ENCODE results near the gene CANT1.

Gene CANT1

DNA sequence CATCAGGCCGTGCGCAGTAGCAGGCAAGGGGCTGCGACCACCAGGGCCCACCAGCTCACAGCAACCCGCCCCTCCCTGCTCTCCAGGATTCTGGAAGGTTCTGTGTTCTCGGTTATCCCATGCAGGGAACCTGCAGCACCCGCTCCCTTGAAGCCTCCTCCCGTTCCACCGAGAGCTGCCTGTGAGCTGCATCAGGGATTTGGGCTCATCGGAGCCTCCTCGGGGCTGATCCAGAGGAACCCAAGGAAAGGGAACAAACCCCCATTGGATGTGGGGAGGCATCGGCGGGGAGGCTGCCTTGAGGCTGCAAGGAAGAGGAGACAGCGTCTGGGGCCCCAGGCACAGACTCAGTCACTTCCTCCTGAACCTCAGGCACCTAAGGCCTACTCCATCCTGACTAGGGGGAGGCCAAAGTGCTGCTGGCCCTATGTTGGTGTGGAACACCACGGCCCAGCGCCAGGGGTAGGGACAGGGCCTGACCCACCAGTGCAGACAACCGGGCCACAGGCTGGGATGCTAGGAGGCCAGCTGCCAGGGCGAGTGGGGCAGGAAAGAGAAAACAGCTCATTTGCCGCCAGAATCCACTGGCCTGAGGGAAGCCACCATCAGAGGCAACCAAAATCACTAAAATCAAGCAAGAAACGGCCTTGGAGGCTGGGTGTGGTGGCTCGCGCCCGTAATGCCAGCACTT lies 15.4 kb downstream of the CANT1 start:
- no peak for DNase-seq (ENCODE audit: low read depth)
- TF ChIP-seq, protein P1, sequence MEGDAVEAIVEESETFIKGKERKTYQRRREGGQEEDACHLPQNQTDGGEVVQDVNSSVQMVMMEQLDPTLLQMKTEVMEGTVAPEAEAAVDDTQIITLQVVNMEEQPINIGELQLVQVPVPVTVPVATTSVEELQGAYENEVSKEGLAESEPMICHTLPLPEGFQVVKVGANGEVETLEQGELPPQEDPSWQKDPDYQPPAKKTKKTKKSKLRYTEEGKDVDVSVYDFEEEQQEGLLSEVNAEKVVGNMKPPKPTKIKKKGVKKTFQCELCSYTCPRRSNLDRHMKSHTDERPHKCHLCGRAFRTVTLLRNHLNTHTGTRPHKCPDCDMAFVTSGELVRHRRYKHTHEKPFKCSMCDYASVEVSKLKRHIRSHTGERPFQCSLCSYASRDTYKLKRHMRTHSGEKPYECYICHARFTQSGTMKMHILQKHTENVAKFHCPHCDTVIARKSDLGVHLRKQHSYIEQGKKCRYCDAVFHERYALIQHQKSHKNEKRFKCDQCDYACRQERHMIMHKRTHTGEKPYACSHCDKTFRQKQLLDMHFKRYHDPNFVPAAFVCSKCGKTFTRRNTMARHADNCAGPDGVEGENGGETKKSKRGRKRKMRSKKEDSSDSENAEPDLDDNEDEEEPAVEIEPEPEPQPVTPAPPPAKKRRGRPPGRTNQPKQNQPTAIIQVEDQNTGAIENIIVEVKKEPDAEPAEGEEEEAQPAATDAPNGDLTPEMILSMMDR (IDR thresholded peaks at IDR 0.05; ENCODE audit: low read depth, low read length) = no peak
- TF ChIP-seq, protein P2, sequence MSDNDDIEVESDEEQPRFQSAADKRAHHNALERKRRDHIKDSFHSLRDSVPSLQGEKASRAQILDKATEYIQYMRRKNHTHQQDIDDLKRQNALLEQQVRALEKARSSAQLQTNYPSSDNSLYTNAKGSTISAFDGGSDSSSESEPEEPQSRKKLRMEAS (IDR thresholded peaks at IDR 0.05; ENCODE audit: low read depth, low read length) = no peak
- no peak for TF ChIP-seq POLR2A (IDR thresholded peaks at IDR 0.05; ENCODE audit: extremely low read depth, insufficient read length)
- no peak for TF ChIP-seq MYC (IDR thresholded peaks at IDR 0.05; ENCODE audit: low read depth, low read length)
- no peak overlapping the region for H3K4me3 ChIP-seq (ENCODE audit: low read depth, low read length)

DNA sequence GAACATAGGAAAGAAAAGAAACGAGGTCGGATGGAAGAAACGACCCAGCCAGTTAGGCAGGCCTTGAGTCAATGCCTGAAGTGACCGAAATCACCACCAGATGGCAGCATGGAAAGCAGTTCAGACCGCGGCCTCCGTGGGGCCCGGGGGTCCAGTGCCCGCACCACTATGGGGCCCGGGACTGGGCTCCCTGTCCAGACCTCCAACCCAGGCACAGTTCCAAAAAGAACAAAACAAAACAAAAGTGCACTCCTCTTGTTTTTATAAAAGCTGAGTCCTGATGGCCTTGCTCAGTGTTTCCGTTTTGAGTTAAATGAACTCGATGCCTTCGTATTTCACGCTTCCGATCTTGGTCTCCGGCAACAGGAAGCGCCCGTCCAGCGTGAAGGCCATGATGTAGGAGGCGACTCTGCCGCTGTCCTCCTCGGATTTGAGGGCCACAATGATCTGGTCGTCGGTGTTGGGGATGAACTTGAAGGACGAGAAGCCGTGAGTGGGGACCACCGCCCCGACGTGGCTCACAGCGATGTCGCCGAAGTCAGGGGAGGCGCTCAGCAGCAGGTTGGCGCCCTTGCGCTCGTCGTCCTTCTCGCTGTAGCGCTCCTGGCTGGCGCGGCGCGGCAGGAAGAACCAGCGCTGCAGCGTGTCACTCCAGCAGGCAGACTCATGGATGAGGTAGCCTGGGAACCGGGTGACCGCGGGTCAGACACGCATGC lies 16.2 kb downstream of the CANT1 start:
- peak; percentile 43 for DNase-seq (ENCODE audit: low read depth)
- H3K4me3 ChIP-seq (ENCODE audit: low read depth, low read length) = no peak overlapping the region
- TF ChIP-seq, protein P1 (IDR thresholded peaks at IDR 0.05; ENCODE audit: low read depth, low read length) = peak; percentile 70
- TF ChIP-seq, protein P2 (IDR thresholded peaks at IDR 0.05; ENCODE audit: low read depth, low read length) = no peak

DNA sequence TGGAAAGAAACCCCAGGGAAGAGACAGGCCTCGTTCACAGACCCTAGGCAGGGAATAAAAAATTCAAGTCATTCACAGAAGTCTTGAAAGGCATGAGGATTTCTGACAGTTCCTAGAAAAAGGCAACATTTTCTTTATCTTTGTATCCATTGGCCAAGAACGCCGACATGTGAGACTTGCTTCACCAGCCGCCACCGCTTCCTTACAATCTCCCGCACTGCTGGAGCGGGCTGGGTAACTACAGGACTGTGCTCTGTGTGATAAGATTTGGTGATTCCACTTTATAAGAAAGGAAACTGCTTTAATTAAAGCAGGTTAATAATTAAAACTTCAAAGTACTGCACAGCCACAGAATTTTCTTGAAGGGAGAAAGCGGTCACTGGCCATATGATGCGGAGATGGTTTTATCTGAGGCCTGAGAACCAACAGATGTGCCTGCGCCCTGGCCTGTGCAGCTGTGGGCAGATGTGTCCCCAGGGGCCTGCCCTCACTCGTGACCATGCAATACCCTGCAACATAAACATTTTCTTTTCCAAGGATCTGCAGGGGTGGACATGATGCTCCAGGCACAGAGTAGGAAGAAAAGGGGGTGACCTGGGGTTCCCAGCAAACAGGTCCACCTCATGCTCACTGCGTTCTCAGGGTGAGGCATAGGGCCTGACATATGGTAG lies 16.9 kb downstream of the CANT1 start:
- DNase-seq (ENCODE audit: low read depth) = no peak
- TF ChIP-seq, protein P1 (IDR thresholded peaks at IDR 0.05; ENCODE audit: low read depth, low read length) = no peak
- TF ChIP-seq MYC (IDR thresholded peaks at IDR 0.05; ENCODE audit: low read depth, low read length) = no peak
- no peak for TF ChIP-seq POLR2A (IDR thresholded peaks at IDR 0.05; ENCODE audit: extremely low read depth, insufficient read length)
- TF ChIP-seq, protein P2 (IDR thresholded peaks at IDR 0.05; ENCODE audit: low read depth, low read length) = no peak
- H3K4me3 ChIP-seq (ENCODE audit: low read depth, low read length) = no peak overlapping the region

DNA sequence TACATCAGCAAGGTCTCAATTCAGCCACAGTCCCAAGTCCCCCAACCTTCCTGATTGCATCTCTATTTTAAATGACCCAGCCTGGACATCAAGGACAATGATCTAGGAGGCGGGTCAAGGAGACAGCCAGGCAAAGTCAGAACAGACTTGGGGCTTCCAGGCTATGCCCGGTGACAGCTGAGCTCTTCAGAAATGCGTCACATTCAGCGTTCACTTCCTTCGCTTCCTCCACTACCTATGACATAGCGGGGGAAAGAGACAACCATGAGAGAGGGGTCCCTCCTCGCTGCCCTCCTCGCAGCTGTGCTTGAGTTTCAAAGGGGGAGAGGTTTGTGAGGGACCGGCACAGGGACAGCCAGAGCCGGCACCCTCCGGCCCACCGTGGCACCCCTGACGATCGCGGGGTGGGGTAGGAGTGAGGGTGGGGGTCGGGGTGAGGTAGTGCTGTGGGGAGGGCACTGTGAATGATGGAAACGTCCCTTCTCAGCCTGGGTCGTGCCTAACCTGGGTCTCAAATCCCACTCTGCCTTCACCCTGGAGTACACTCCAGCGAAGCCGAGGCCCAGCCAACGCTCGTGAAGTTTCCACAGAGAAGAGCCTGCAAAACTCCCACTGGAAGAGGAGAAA lies 17.5 kb downstream of the CANT1 start:
- no peak overlapping the region for H3K4me3 ChIP-seq (ENCODE audit: low read depth, low read length)
- no peak for DNase-seq (ENCODE audit: low read depth)
- TF ChIP-seq, protein P1 (IDR thresholded peaks at IDR 0.05; ENCODE audit: low read depth, low read length) = no peak
- TF ChIP-seq, protein P2 (IDR thresholded peaks at IDR 0.05; ENCODE audit: low read depth, low read length) = no peak
- TF ChIP-seq POLR2A (IDR thresholded peaks at IDR 0.05; ENCODE audit: extremely low read depth, insufficient read length) = no peak
- no peak for TF ChIP-seq MYC (IDR thresholded peaks at IDR 0.05; ENCODE audit: low read depth, low read length)

DNA sequence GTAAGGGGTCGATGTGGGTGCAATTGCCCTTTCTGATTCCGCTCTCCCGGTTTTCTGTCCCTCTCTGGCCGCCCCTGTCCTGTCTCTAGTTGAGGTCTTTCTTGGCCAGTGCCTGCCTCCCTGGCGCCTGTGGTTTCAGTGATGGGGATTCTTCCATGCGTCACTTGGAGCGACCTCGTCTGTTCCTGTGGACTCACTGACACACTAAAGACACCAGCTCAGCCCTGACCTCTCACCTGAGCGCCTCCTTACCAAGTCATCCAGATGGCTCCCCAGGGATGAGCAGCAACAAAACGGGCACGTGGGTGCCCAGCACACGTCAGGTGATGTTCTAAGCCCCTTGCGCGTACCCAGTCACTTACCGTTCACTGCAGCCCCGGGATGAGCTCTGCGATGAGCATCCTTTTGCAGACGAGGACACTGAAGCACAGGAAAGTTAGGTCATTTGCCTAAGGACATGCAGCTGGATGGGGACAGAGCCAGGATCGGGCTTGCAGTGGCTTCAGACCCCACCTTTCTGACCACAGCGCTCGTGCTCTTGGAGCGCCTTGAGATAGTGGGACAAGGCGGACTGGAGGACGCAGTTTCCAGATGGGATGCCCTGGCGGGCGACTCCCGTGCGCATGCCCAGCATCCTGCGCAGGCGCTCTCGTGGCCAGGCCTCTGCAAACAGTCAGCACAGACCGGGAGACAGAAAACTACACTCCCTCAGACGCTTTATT lies 18.4 kb downstream of the CANT1 start:
- TF ChIP-seq MYC (IDR thresholded peaks at IDR 0.05; ENCODE audit: low read depth, low read length) (no peak), POLR2A (IDR thresholded peaks at IDR 0.05; ENCODE audit: extremely low read depth, insufficient read length) (no peak)
- TF ChIP-seq, protein P2 (IDR thresholded peaks at IDR 0.05; ENCODE audit: low read depth, low read length) = no peak
- TF ChIP-seq, protein P1 (IDR thresholded peaks at IDR 0.05; ENCODE audit: low read depth, low read length) = no peak
- no peak for DNase-seq (ENCODE audit: low read depth)
- no peak overlapping the region for H3K4me3 ChIP-seq (ENCODE audit: low read depth, low read length)

Measured in NB4 (cell line).